H9 (cell line): Measurements from ENCODE around the gene SCNM1. TPM values are rescaled to one million over a fixed set of nuclear protein-coding genes. Genes with fewer than 3 reads are reported as not detected.
A peak's percentile ranks its signal among the peaks of the same experiment; 100 is the strongest.

Experiments used
- DNase-seq: peaks from one replicate; pipeline ENCODE4 v3.0.0-alpha.2; 2017
- H2AFZ ChIP-seq: one replicate; pipeline ENCODE4 v1.6.1; 2013; ENCODE audit warnings: mild to moderate bottlenecking, low read length, control low read depth, moderate library complexity
- H2AK5ac ChIP-seq: 2 replicates; pipeline ENCODE4 v1.6.1; 2013; ENCODE audit warnings: low read length, control low read depth, mixed read lengths; ENCODE audit not compliant: insufficient read length
- H2BK120ac ChIP-seq: one replicate; pipeline ENCODE4 v1.6.1; 2013; ENCODE audit warnings: low read depth, mild to moderate bottlenecking, low read length, control low read depth, inconsistent platforms; ENCODE audit not compliant: poor library complexity, severe bottlenecking
- H2BK12ac ChIP-seq: 2 replicates; pipeline ENCODE4 v1.6.1; 2013; ENCODE audit warnings: low read length, control low read depth, mixed read lengths, low read depth; ENCODE audit not compliant: insufficient read length
- H2BK15ac ChIP-seq: 2 replicates; pipeline ENCODE4 v1.6.1; 2013; ENCODE audit warnings: low read depth, low read length, control low read depth
- H2BK20ac ChIP-seq: one replicate; pipeline ENCODE4 v1.6.1; 2013; ENCODE audit warnings: low read depth, mild to moderate bottlenecking, low read length, control low read depth, inconsistent platforms; ENCODE audit not compliant: poor library complexity, severe bottlenecking
- H2BK5ac ChIP-seq: 2 replicates; pipeline ENCODE4 v1.6.1; 2013; ENCODE audit warnings: low read length, control low read depth, mixed read lengths; ENCODE audit not compliant: insufficient read length
- H3K14ac ChIP-seq: 2 replicates; pipeline ENCODE4 v1.6.1; 2013; ENCODE audit warnings: low read length, control low read depth; ENCODE audit not compliant: insufficient read depth
- H3K18ac ChIP-seq: 2 replicates; pipeline ENCODE4 v1.6.1; 2013; ENCODE audit warnings: low read depth, mild to moderate bottlenecking, mixed read lengths, low read length, control low read depth; ENCODE audit not compliant: insufficient read length
- H3K23ac ChIP-seq: 2 replicates; pipeline ENCODE4 v1.6.1; 2013; ENCODE audit warnings: low read length, control low read depth, mixed read lengths, low read depth; ENCODE audit not compliant: insufficient read length
- H3K23me2 ChIP-seq: 2 replicates; pipeline ENCODE4 v1.6.1; 2013; ENCODE audit warnings: low read depth, mild to moderate bottlenecking, mixed read lengths, low read length, control low read depth; ENCODE audit not compliant: insufficient read length, poor library complexity, severe bottlenecking
- H3K27ac ChIP-seq: 2 replicates; pipeline ENCODE4 v1.5.1; 2013; ENCODE audit warnings: low read length, control low read depth, mixed read lengths, low read depth; ENCODE audit not compliant: insufficient read length
- H3K27me3 ChIP-seq: 2 replicates; pipeline ENCODE4 v1.6.1; 2013; ENCODE audit warnings: low read length, control low read depth, inconsistent platforms; ENCODE audit not compliant: insufficient read depth
- H3K4ac ChIP-seq: 2 replicates; pipeline ENCODE4 v1.6.1; 2013; ENCODE audit warnings: low read depth, mild to moderate bottlenecking, control low read depth, inconsistent platforms, low read length, moderate library complexity
- H3K4me1 ChIP-seq: 2 replicates; pipeline ENCODE4 v1.6.1; 2013; ENCODE audit warnings: low read length, control low read depth, inconsistent platforms; ENCODE audit not compliant: insufficient read depth
- H3K4me2 ChIP-seq: 2 replicates; pipeline ENCODE4 v1.6.1; 2013; ENCODE audit warnings: low read length, control low read depth, mixed read lengths; ENCODE audit not compliant: insufficient read length, insufficient read depth
- H3K56ac ChIP-seq: 2 replicates; pipeline ENCODE4 v1.6.1; 2013; ENCODE audit warnings: low read depth, mild to moderate bottlenecking, mixed read lengths, low read length, control low read depth; ENCODE audit not compliant: insufficient read length
- H3K79me1 ChIP-seq: 2 replicates; pipeline ENCODE4 v1.6.1; 2013; ENCODE audit warnings: low read depth, mild to moderate bottlenecking, moderate library complexity, low read length, control low read depth, inconsistent platforms; ENCODE audit not compliant: insufficient read depth, poor library complexity, severe bottlenecking
- H3K79me2 ChIP-seq: 2 replicates; pipeline ENCODE4 v1.6.1; 2013; ENCODE audit warnings: low read length, control low read depth, inconsistent platforms; ENCODE audit not compliant: insufficient read depth
- H3K9ac ChIP-seq: 2 replicates; pipeline ENCODE4 v1.6.1; 2013; ENCODE audit warnings: low read length, control low read depth, mixed read lengths; ENCODE audit not compliant: insufficient read length; ENCODE audit errors: extremely low read depth
- H3K9me3 ChIP-seq: one replicate; pipeline ENCODE4 v1.6.1; 2013; ENCODE audit warnings: low read depth, low read length, inconsistent platforms; ENCODE audit not compliant: control insufficient read depth
- H3T11ph ChIP-seq: one replicate; pipeline ENCODE4 v1.6.1; 2013; ENCODE audit warnings: mild to moderate bottlenecking, low read length, control low read depth, inconsistent platforms
- H4K20me1 ChIP-seq: one replicate; pipeline ENCODE4 v1.6.1; 2013; ENCODE audit not compliant: control insufficient read depth, insufficient read length, insufficient read depth
- H4K5ac ChIP-seq: 2 replicates; pipeline ENCODE4 v1.6.1; 2013; ENCODE audit warnings: low read depth, mild to moderate bottlenecking, mixed read lengths, low read length, control low read depth; ENCODE audit not compliant: insufficient read length
- H4K8ac ChIP-seq: replicated peaks from 2 replicates; pipeline ENCODE4 v1.6.1; 2013; ENCODE audit warnings: low read length, control low read depth, mixed read lengths, low read depth; ENCODE audit not compliant: insufficient read length
- H4K91ac ChIP-seq: 2 replicates; pipeline ENCODE4 v1.6.1; 2013; ENCODE audit warnings: low read depth, mild to moderate bottlenecking, moderate library complexity, mixed read lengths, low read length, control low read depth; ENCODE audit not compliant: insufficient read length
- H3K27ac Mint-ChIP-seq, 3 experiments: 2 replicates in 2 of 3; 3 replicates in 1 of 3; pipeline ENCODE4 v1.8.0; 2020 to 2021; ENCODE audit warnings: mixed read lengths in 3 of 3, mild to moderate bottlenecking in 1 of 3, moderate library complexity in 1 of 3
- H3K27me3 Mint-ChIP-seq: 2 replicates; pipeline ENCODE4 v1.8.0; 2021; ENCODE audit warnings: low read depth, mild to moderate bottlenecking, moderate library complexity, mixed read lengths
- H3K36me3 Mint-ChIP-seq, 3 experiments: 2 replicates in 2 of 3; 3 replicates in 1 of 3; pipeline ENCODE4 v1.8.0; 2020 to 2021; ENCODE audit warnings: low read depth in 3 of 3, mixed read lengths in 3 of 3; ENCODE audit not compliant: insufficient read depth in 1 of 3
- H3K4me1 Mint-ChIP-seq, 2 experiments: 2 replicates each; pipeline ENCODE4 v1.8.0; 2020; ENCODE audit warnings: mixed read lengths in 2 of 2
- H3K4me3 Mint-ChIP-seq, 2 experiments: 2 replicates in 1 of 2; 3 replicates in 1 of 2; pipeline ENCODE4 v1.8.0; 2020 to 2021; ENCODE audit warnings: mild to moderate bottlenecking in 2 of 2, mixed read lengths in 2 of 2, moderate library complexity in 1 of 2
- H3K9me3 Mint-ChIP-seq, 2 experiments: 2 replicates in 1 of 2; 3 replicates in 1 of 2; pipeline ENCODE4 v1.8.0; 2020; ENCODE audit warnings: mild to moderate bottlenecking in 2 of 2, mixed read lengths in 2 of 2, moderate library complexity in 1 of 2
- CTCF ChIP-seq: fragments of 200-600 bp; sonication (generic); conservative IDR thresholded peaks from 3 replicates; pipeline ENCODE4 v1.8.0; 2021; ENCODE audit warnings: antibody characterized with exemption, mild to moderate bottlenecking
- WGBS: extraction: QIAGEN DNeasy Blood & Tissue Kit; methylation state at CpG from one replicate; pipeline ENCODE4 v1.1.7; 2013; ENCODE audit warnings: missing lambda C conversion rate, low lambda C conversion rate, mixed read lengths; ENCODE audit not compliant: insufficient read length; ENCODE audit errors: extremely low coverage; 5-methylcytosine and 5-hydroxymethylcytosine counted together
- total RNA-seq: library from RNA; stranded (reverse); gene quantifications from 2 replicates; pipeline ENCODE4 v1.2.1, GENCODE V29; 2021

SCNM1 gene
- total RNA-seq, 1 experiment from 2014 or later = 60.5 TPM

- no peak overlapping the region for H2BK5ac ChIP-seq
- peaks cover 12% of the 10 kb centered on the region; the same call in 1 of the 2 replicates for H3K79me2 ChIP-seq
- peaks cover 6 to 15% of the 10 kb centered on the region in 2 experiments for H3K4me1 Mint-ChIP-seq
- TF ChIP-seq CTCF = no peak
- H3K23ac ChIP-seq = no peak overlapping the region
- H4K5ac ChIP-seq = no peak overlapping the region
- no peaks in the 10 kb centered on the region for H4K20me1 ChIP-seq
- H2BK120ac ChIP-seq = no peak overlapping the region
- no peak overlapping the region for H3K4me2 ChIP-seq
- H3K9me3 ChIP-seq = no peaks in the 10 kb centered on the region
- no peaks in the 10 kb centered on the region for H3K79me1 ChIP-seq
- H3K36me3 Mint-ChIP-seq = peaks cover 0 to 4% (median 0%) of the 10 kb centered on the region in 3 experiments; a peak in 1 of 7 replicates
- no peak overlapping the region for H2AK5ac ChIP-seq
- H2BK15ac ChIP-seq = no peak overlapping the region
- H3K14ac ChIP-seq = no peak overlapping the region
- H3K4me3 Mint-ChIP-seq = peak overlapping the region in 1 of 2 experiments; percentile 47; a peak in 1 of 5 replicates
- H3K27ac Mint-ChIP-seq = no peak overlapping the region
- H3K4me1 ChIP-seq = no peaks in the 10 kb centered on the region
- H3K27me3 ChIP-seq = no peaks in the 10 kb centered on the region
- no peak overlapping the region for H4K8ac ChIP-seq
- no peaks in the 10 kb centered on the region; a peak in 1 of 5 replicates for H3K9me3 Mint-ChIP-seq
- peaks cover 4% of the 10 kb centered on the region for H3K23me2 ChIP-seq
- no peak overlapping the region for H3K9ac ChIP-seq
- no CpG with 5 or more reads among the region's 7 CpGs for WGBS
- H3K27me3 Mint-ChIP-seq = peaks cover 4% of the 10 kb centered on the region; the same call in 1 of the 2 replicates
- no peak overlapping the region for H3K27ac ChIP-seq
- H2AFZ ChIP-seq = no peak overlapping the region
- H3T11ph ChIP-seq = no peak overlapping the region
- no peak overlapping the region for H2BK20ac ChIP-seq
- no peak overlapping the region for H4K91ac ChIP-seq
- no peak overlapping the region for H3K56ac ChIP-seq
- no peak overlapping the region for H2BK12ac ChIP-seq
- DNase-seq = no peak
- no peak overlapping the region for H3K18ac ChIP-seq
- H3K4ac ChIP-seq = no peak overlapping the region
Observed at GRCh38 chr1:151192047-151192446, 26.1 kb downstream of the SCNM1 start.
